WTC11 (cell line): ENCODE results near the gene CH25H.

Experiments
- AFF4 ChIP-seq: sonication (generic); formaldehyde crosslinking; IDR thresholded peaks from 2 replicates; pipeline ENCODE4 v1.8.1; 2023; ENCODE audit warnings: mild to moderate bottlenecking, missing genetic modification reagents, borderline replicate concordance
- ATF2 ChIP-seq: sonication (generic); formaldehyde crosslinking; IDR thresholded peaks from 2 replicates; pipeline ENCODE4 v1.8.1; 2022; ENCODE audit warnings: low read depth, missing genetic modification reagents, borderline replicate concordance
- CTCF ChIP-seq: fragments of 200-600 bp; IDR thresholded peaks from 2 replicates; pipeline ENCODE4 v1.8.0; 2022; ENCODE audit warnings: antibody characterized with exemption
- ESRRA ChIP-seq: sonication (generic); formaldehyde crosslinking; IDR thresholded peaks from 2 replicates; pipeline ENCODE4 v1.8.1; 2022; ENCODE audit warnings: mild to moderate bottlenecking, missing genetic modification reagents, borderline replicate concordance
- NR1H2 ChIP-seq: sonication (generic); formaldehyde crosslinking; IDR thresholded peaks from 2 replicates; pipeline ENCODE4 v1.9.0; 2021; ENCODE audit warnings: mild to moderate bottlenecking, moderate library complexity, missing genetic modification reagents
- PREB ChIP-seq: sonication (generic); formaldehyde crosslinking; IDR thresholded peaks from 2 replicates; pipeline ENCODE4 v1.8.1; 2022; ENCODE audit warnings: mild to moderate bottlenecking, missing genetic modification reagents, moderate library complexity, borderline replicate concordance
- TCF7 ChIP-seq: sonication (generic); formaldehyde crosslinking; IDR thresholded peaks from 2 replicates; pipeline ENCODE4 v1.8.0; 2022; ENCODE audit warnings: mild to moderate bottlenecking, low read depth, missing genetic modification reagents, moderate library complexity
- ZNF416 ChIP-seq: fragments of 250-450 bp; sonication (Bioruptor Pico); IDR thresholded peaks from 2 replicates; pipeline ENCODE4 v1.9.0; 2021; ENCODE audit warnings: mild to moderate bottlenecking, inconsistent platforms
- ZNF425 ChIP-seq: fragments of 250-450 bp; sonication (Bioruptor Pico); conservative IDR thresholded peaks from 2 replicates; pipeline ENCODE4 v1.9.0; 2021; ENCODE audit warnings: mild to moderate bottlenecking
- TF ChIP-seq, protein P1 (sequence below): sonication (generic); formaldehyde crosslinking; IDR thresholded peaks from 2 replicates; pipeline ENCODE4 v1.8.0; 2022; ENCODE audit warnings: mild to moderate bottlenecking, missing genetic modification reagents
- TF ChIP-seq, protein P2 (sequence below): sonication (generic); formaldehyde crosslinking; IDR thresholded peaks from 2 replicates; pipeline ENCODE4 v1.8.1; 2022; ENCODE audit warnings: low read depth, mild to moderate bottlenecking, moderate library complexity, missing genetic modification reagents, borderline replicate concordance
- TF ChIP-seq, protein P3 (sequence below): sonication (generic); formaldehyde crosslinking; IDR thresholded peaks from 2 replicates; pipeline ENCODE4 v1.8.0; 2022; ENCODE audit warnings: mild to moderate bottlenecking, missing genetic modification reagents

DNA sequence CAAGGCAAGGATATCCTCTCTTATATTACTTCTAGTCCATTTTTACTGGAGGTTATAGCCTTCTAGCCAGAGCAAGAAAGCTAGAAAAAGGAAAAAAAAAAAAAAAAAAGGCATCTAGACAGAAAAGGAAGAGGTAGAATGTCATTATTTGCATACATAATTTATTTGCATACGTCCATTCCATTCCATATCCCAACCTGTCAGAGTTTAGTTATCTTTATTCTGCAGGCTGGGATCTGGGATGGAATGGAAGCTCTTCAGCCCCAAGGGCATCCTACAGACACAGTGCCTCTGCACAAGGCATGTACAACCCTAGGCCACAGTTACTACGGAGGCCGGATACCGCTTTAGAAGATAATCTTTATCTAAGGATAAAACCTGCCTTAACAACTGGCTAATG is 9.6 kb downstream of the CH25H start:
- TF ChIP-seq CTCF (no peak), ZNF416 (CRISPR knock-in tag) (no peak), ATF2 (no peak), ESRRA (no peak), AFF4 (CRISPR knock-in tag) (no peak), NR1H2 (CRISPR knock-in tag) (no peak), TCF7 (CRISPR knock-in tag) (no peak), ZNF425 (no peak), PREB (CRISPR knock-in tag) (no peak)
- TF ChIP-seq, protein P1, sequence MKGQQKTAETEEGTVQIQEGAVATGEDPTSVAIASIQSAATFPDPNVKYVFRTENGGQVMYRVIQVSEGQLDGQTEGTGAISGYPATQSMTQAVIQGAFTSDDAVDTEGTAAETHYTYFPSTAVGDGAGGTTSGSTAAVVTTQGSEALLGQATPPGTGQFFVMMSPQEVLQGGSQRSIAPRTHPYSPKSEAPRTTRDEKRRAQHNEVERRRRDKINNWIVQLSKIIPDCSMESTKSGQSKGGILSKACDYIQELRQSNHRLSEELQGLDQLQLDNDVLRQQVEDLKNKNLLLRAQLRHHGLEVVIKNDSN: no peak
- TF ChIP-seq, protein P2, sequence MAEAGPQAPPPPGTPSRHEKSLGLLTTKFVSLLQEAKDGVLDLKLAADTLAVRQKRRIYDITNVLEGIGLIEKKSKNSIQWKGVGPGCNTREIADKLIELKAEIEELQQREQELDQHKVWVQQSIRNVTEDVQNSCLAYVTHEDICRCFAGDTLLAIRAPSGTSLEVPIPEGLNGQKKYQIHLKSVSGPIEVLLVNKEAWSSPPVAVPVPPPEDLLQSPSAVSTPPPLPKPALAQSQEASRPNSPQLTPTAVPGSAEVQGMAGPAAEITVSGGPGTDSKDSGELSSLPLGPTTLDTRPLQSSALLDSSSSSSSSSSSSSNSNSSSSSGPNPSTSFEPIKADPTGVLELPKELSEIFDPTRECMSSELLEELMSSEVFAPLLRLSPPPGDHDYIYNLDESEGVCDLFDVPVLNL (CRISPR knock-in tag): no peak
- TF ChIP-seq, protein P3, sequence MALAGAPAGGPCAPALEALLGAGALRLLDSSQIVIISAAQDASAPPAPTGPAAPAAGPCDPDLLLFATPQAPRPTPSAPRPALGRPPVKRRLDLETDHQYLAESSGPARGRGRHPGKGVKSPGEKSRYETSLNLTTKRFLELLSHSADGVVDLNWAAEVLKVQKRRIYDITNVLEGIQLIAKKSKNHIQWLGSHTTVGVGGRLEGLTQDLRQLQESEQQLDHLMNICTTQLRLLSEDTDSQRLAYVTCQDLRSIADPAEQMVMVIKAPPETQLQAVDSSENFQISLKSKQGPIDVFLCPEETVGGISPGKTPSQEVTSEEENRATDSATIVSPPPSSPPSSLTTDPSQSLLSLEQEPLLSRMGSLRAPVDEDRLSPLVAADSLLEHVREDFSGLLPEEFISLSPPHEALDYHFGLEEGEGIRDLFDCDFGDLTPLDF (CRISPR knock-in tag): no peak
